Activated naive CD8-positive, alpha-beta T cell treated with anti-CD3 and anti-CD28 coated beads, Interleukin-2, amount 10 ng/mL, durations not matched to agents 7 days and 5 days (primary cell): ENCODE data around the gene PRPSAP2. TPM values are rescaled to one million over a fixed set of nuclear protein-coding genes. Genes with fewer than 3 reads are reported as not detected.
"Not testable (repeated sequence)": the region's sequence is repeated elsewhere in the genome, so short reads cannot be mapped to it uniquely, and the experiment has no call there.

Experiments
- ATAC-seq: fragments of 150-1000 bp; cut with Tn5 transposase; one replicate; pipeline ENCODE4 v1.10.0; 2021; ENCODE audit warnings: low read depth, moderate library complexity
- POLR2A ChIA-PET: fragments of 350-600 bp; sonication (Branson Sonifier 250); formaldehyde crosslinking; loops from one replicate; lab custom pipeline; 2021; ENCODE audit warnings: antibody characterized with exemption; lab: Charles Lee
- DNase-seq: peaks from one replicate; pipeline ENCODE4 v3.0.0; 2021
- H3K27ac Mint-ChIP-seq: one replicate; pipeline ENCODE4 v1.8.0; 2022; ENCODE audit warnings: mild to moderate bottlenecking, mixed read lengths
- H3K27me3 Mint-ChIP-seq: one replicate; pipeline ENCODE4 v1.8.0; 2022; ENCODE audit warnings: mild to moderate bottlenecking, moderate library complexity, mixed read lengths
- H3K36me3 Mint-ChIP-seq: one replicate; pipeline ENCODE4 v1.8.0; 2021; ENCODE audit warnings: mild to moderate bottlenecking, mixed read lengths
- H3K4me1 Mint-ChIP-seq: one replicate; pipeline ENCODE4 v1.8.0; 2021; ENCODE audit warnings: mixed read lengths
- H3K4me3 Mint-ChIP-seq: one replicate; pipeline ENCODE4 v1.8.0; 2022; ENCODE audit warnings: mild to moderate bottlenecking, moderate library complexity, mixed read lengths
- H3K9me3 Mint-ChIP-seq: one replicate; pipeline ENCODE4 v1.8.0; 2021; ENCODE audit warnings: mixed read lengths
- total RNA-seq, 2 experiments: library from RNA; stranded (reverse); gene quantifications; one replicate each; pipeline ENCODE4 v1.2.3, GENCODE V29; 2021

Gene PRPSAP2
- total RNA-seq, 2 experiments from 2014 or later, result 51.6 to 63.4 TPM

GRCh38 chr17:18859256-18859655 lies 1.3 kb downstream of the PRPSAP2 start:
- Mint-ChIP-seq H3K36me3 (peaks cover 4% of the 10 kb centered on the region), H3K27me3 (no peaks in the 10 kb centered on the region), H3K4me1 (peaks cover 53% of the 10 kb centered on the region), H3K4me3 (peak overlapping the region; percentile 87), H3K27ac (peak overlapping the region; percentile 76), H3K9me3 (no peaks in the 10 kb centered on the region)
- ATAC-seq (no peak), DNase-seq (no peak)
- POLR2A ChIA-PET, result interaction anchor here (0.5 to 2.4 kb wide), 3 partner anchors 15 to 96 kb away, joined by 3 to 15 read pairs (median 5); no protein-coding TSS in a partner anchor

- no peaks in the 10 kb centered on the region for H3K9me3 Mint-ChIP-seq
- peak; percentile 37 for ATAC-seq
- POLR2A ChIA-PET, result no interaction called here
- H3K4me1 Mint-ChIP-seq, result peaks cover 46% of the 10 kb centered on the region
- H3K36me3 Mint-ChIP-seq, result peaks cover 11% of the 10 kb centered on the region
- peak overlapping the region; percentile 71 for H3K4me3 Mint-ChIP-seq
- H3K27ac Mint-ChIP-seq, result peak overlapping the region; percentile 82
- no peak for DNase-seq
- H3K27me3 Mint-ChIP-seq, result no peaks in the 10 kb centered on the region
Measured at GRCh38 chr17:18860161-18860972, 2.4 kb downstream of the PRPSAP2 start.

GRCh38 chr17:18862011-18862410 lies 4.1 kb downstream of the PRPSAP2 start:
- Mint-ChIP-seq H3K27ac (no peak overlapping the region), H3K4me3 (no peak overlapping the region), H3K36me3 (peaks cover 15% of the 10 kb centered on the region), H3K4me1 (peaks cover 38% of the 10 kb centered on the region), H3K9me3 (no peaks in the 10 kb centered on the region), H3K27me3 (no peaks in the 10 kb centered on the region)
- POLR2A ChIA-PET, result no interaction called here
- no peak for DNase-seq
- ATAC-seq, result no peak

- H3K27me3 Mint-ChIP-seq, ATAC-seq, DNase-seq, H3K27ac Mint-ChIP-seq, H3K9me3 Mint-ChIP-seq, H3K4me3 Mint-ChIP-seq, POLR2A ChIA-PET: not testable (repeated sequence)
- Mint-ChIP-seq H3K4me1 (peaks cover 26% of the 10 kb centered on the region), H3K36me3 (peaks cover 20% of the 10 kb centered on the region)
Measured at GRCh38 chr17:18864996-18865395, 7.1 kb downstream of the PRPSAP2 start.

GRCh38 chr17:18866866-18867813 lies 9.2 kb downstream of the PRPSAP2 start:
- DNase-seq (no peak), ATAC-seq (no peak)
- H3K9me3 Mint-ChIP-seq, result no peaks in the 10 kb centered on the region
- H3K27ac Mint-ChIP-seq, result no peak overlapping the region
- POLR2A ChIA-PET, result interaction anchor here (1.3 kb wide), 1 partner anchor 9 kb away, joined by 4 read pairs; the partner anchor contains the start of gene PRPSAP2
- peaks cover 21% of the 10 kb centered on the region for H3K36me3 Mint-ChIP-seq
- H3K4me1 Mint-ChIP-seq, result peaks cover 7% of the 10 kb centered on the region
- H3K4me3 Mint-ChIP-seq, result no peak overlapping the region
- no peaks in the 10 kb centered on the region for H3K27me3 Mint-ChIP-seq

- Mint-ChIP-seq H3K4me1 (no peaks in the 10 kb centered on the region), H3K9me3 (no peaks in the 10 kb centered on the region), H3K27ac (no peak overlapping the region), H3K27me3 (no peaks in the 10 kb centered on the region), H3K36me3 (peaks cover 28% of the 10 kb centered on the region), H3K4me3 (no peak overlapping the region)
- POLR2A ChIA-PET, result interaction anchor here (0.9 kb wide), 1 partner anchor 20 kb away, joined by 3 read pairs; the partner anchor contains the start of gene PRPSAP2
- ATAC-seq, result no peak
- DNase-seq, result no peak
Measured at GRCh38 chr17:18877104-18877645, 19.2 kb downstream of the PRPSAP2 start.

GRCh38 chr17:18888766-18889290 lies 30.9 kb downstream of the PRPSAP2 start:
- no peak overlapping the region for H3K27ac Mint-ChIP-seq
- no peak for ATAC-seq

GRCh38 chr17:18889658-18890057 lies 31.7 kb downstream of the PRPSAP2 start:
- peaks cover 1% of the 10 kb centered on the region for H3K9me3 Mint-ChIP-seq
- no peaks in the 10 kb centered on the region for H3K27me3 Mint-ChIP-seq
- no peak overlapping the region for H3K27ac Mint-ChIP-seq
- POLR2A ChIA-PET, result no interaction called here
- peaks cover 2% of the 10 kb centered on the region for H3K4me1 Mint-ChIP-seq
- no peak for DNase-seq
- peaks cover 44% of the 10 kb centered on the region for H3K36me3 Mint-ChIP-seq
- ATAC-seq, result no peak
- no peak overlapping the region for H3K4me3 Mint-ChIP-seq

More at GRCh38 chr17:18888766-18889290, 30.9 kb downstream of the PRPSAP2 start:
- no peak overlapping the region for H3K4me3 Mint-ChIP-seq
- no peak for DNase-seq
- H3K4me1 Mint-ChIP-seq, result peaks cover 2% of the 10 kb centered on the region
- H3K36me3 Mint-ChIP-seq, result peaks cover 42% of the 10 kb centered on the region
- H3K27me3 Mint-ChIP-seq, result no peaks in the 10 kb centered on the region
- H3K9me3 Mint-ChIP-seq, result peaks cover 1% of the 10 kb centered on the region
- POLR2A ChIA-PET, result no interaction called here

GRCh38 chr17:18891541-18891940 lies 33.6 kb downstream of the PRPSAP2 start:
- H3K36me3 Mint-ChIP-seq, result peaks cover 49% of the 10 kb centered on the region
- no peak for DNase-seq
- H3K4me3 Mint-ChIP-seq, result no peak overlapping the region
- H3K27me3 Mint-ChIP-seq, result no peaks in the 10 kb centered on the region
- ATAC-seq, result no peak
- H3K9me3 Mint-ChIP-seq, result peaks cover 1% of the 10 kb centered on the region
- H3K27ac Mint-ChIP-seq, result no peak overlapping the region
- peaks cover 2% of the 10 kb centered on the region for H3K4me1 Mint-ChIP-seq
- POLR2A ChIA-PET, result no interaction called here

- H3K4me1 Mint-ChIP-seq, result peaks cover 17% of the 10 kb centered on the region
- ATAC-seq, result no peak
- H3K9me3 Mint-ChIP-seq, result peaks cover 6% of the 10 kb centered on the region
- H3K27me3 Mint-ChIP-seq, result no peaks in the 10 kb centered on the region
- H3K27ac Mint-ChIP-seq, result no peak overlapping the region
- peaks cover 63% of the 10 kb centered on the region for H3K36me3 Mint-ChIP-seq
- no peak for DNase-seq
- POLR2A ChIA-PET, result interaction anchor here (0.7 kb wide), 1 partner anchor 37 kb away, joined by 5 read pairs; no protein-coding TSS in a partner anchor
- H3K4me3 Mint-ChIP-seq, result no peak overlapping the region
Measured at GRCh38 chr17:18896146-18896545, 38.2 kb downstream of the PRPSAP2 start.

GRCh38 chr17:18896947-18897346 lies 39.0 kb downstream of the PRPSAP2 start:
- no peak overlapping the region for H3K27ac Mint-ChIP-seq
- POLR2A ChIA-PET, result no interaction called here
- no peak overlapping the region for H3K4me3 Mint-ChIP-seq
- peaks cover 6% of the 10 kb centered on the region for H3K9me3 Mint-ChIP-seq
- no peak for ATAC-seq
- no peaks in the 10 kb centered on the region for H3K27me3 Mint-ChIP-seq
- peaks cover 62% of the 10 kb centered on the region for H3K36me3 Mint-ChIP-seq
- no peak for DNase-seq
- H3K4me1 Mint-ChIP-seq, result peaks cover 24% of the 10 kb centered on the region

GRCh38 chr17:18904482-18904881 lies 46.6 kb downstream of the PRPSAP2 start:
- Mint-ChIP-seq H3K4me3 (no peak overlapping the region), H3K27me3 (no peaks in the 10 kb centered on the region), H3K27ac (no peak overlapping the region), H3K9me3 (peaks cover 1% of the 10 kb centered on the region), H3K4me1 (peaks cover 32% of the 10 kb centered on the region), H3K36me3 (peaks cover 47% of the 10 kb centered on the region)
- POLR2A ChIA-PET, result no interaction called here
- ATAC-seq, result no peak
- no peak for DNase-seq

GRCh38 chr17:18905226-18905625 lies 47.3 kb downstream of the PRPSAP2 start:
- POLR2A ChIA-PET, result no interaction called here
- H3K4me3 Mint-ChIP-seq, result no peak overlapping the region
- H3K36me3 Mint-ChIP-seq, result peaks cover 42% of the 10 kb centered on the region
- DNase-seq (no peak), ATAC-seq (no peak)
- no peaks in the 10 kb centered on the region for H3K27me3 Mint-ChIP-seq
- H3K4me1 Mint-ChIP-seq, result peaks cover 28% of the 10 kb centered on the region
- no peak overlapping the region for H3K27ac Mint-ChIP-seq
- H3K9me3 Mint-ChIP-seq, result peaks cover under 1% of the 10 kb centered on the region
